Measurements from ENCODE around the gene SLCO6A1.
"Not testable (repeated sequence)": the region's sequence is repeated elsewhere in the genome, so short reads cannot be mapped to it uniquely, and the experiment has no call there.

SLCO6A1 gene

GRCh38 chr5:102531506-102531905, 32.7 kb upstream of the SLCO6A1 start:
- no peaks in the 10 kb centered on the region for H3K9me3 ChIP-seq (ENCODE audit: control insufficient read depth, insufficient read depth, low read length)
- no peak for DNase-seq (ENCODE audit: low read depth, low spot score)

GRCh38 chr5:102529447-102529846, 30.6 kb upstream of the SLCO6A1 start:
- no peaks in the 10 kb centered on the region for H3K4me1 ChIP-seq (ENCODE audit: control insufficient read depth, insufficient read depth, low read length)
- no peak for DNase-seq (ENCODE audit: low read depth, low spot score)
- H3K36me3 ChIP-seq (ENCODE audit: control insufficient read depth, insufficient read depth, low read length): no peaks in the 10 kb centered on the region
- no peaks in the 10 kb centered on the region for H3K27me3 ChIP-seq (ENCODE audit: control insufficient read depth, insufficient read depth, low read length)
- no peak overlapping the region for H3K27ac ChIP-seq (ENCODE audit: low read length)
- no peak overlapping the region for H3K4me3 ChIP-seq (ENCODE audit: low read length)
- no CpG with 5 or more reads among the region's 4 CpGs for WGBS (ENCODE audit: insufficient coverage, insufficient read length)
- no peaks in the 10 kb centered on the region for H3K9me3 ChIP-seq (ENCODE audit: control insufficient read depth, insufficient read depth, low read length)

More at GRCh38 chr5:102531506-102531905, 32.7 kb upstream of the SLCO6A1 start:
- Histone ChIP-seq H3K27ac (ENCODE audit: low read length) (no peak overlapping the region), H3K4me1 (ENCODE audit: control insufficient read depth, insufficient read depth, low read length) (no peaks in the 10 kb centered on the region), H3K36me3 (ENCODE audit: control insufficient read depth, insufficient read depth, low read length) (no peaks in the 10 kb centered on the region), H3K27me3 (ENCODE audit: control insufficient read depth, insufficient read depth, low read length) (no peaks in the 10 kb centered on the region), H3K4me3 (ENCODE audit: low read length) (no peak overlapping the region)
- WGBS (ENCODE audit: insufficient coverage, insufficient read length): no CpG with 5 or more reads among the region's 1 CpG

GRCh38 chr5:102529031-102529430, 30.2 kb upstream of the SLCO6A1 start:
- Histone ChIP-seq H3K27ac (ENCODE audit: low read length) (no peak overlapping the region), H3K27me3 (ENCODE audit: control insufficient read depth, insufficient read depth, low read length) (no peaks in the 10 kb centered on the region), H3K4me1 (ENCODE audit: control insufficient read depth, insufficient read depth, low read length) (no peaks in the 10 kb centered on the region), H3K36me3 (ENCODE audit: control insufficient read depth, insufficient read depth, low read length) (no peaks in the 10 kb centered on the region), H3K9me3 (ENCODE audit: control insufficient read depth, insufficient read depth, low read length) (no peaks in the 10 kb centered on the region), H3K4me3 (ENCODE audit: low read length) (no peak overlapping the region)
- DNase-seq (ENCODE audit: low read depth, low spot score): no peak

DNA sequence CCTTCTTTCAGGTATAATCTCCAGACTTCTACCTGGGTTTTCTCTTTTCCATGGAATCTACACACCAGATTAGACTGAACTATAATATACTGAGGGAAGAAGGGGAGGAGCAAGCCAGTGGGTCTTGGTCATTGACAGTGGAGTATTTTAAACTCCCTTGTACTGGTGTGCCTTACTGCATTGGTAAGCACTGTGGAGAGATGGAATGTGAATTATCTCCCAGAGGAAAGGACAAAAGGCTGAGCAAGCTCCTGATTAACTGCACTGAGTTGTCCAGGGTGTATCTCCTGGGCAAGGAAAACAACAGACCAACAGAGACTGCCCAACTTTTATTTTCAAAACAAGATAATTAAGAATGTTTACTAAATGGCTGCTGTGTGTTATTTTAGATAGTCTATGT, 29.8 kb upstream of the SLCO6A1 start:
- Histone ChIP-seq H3K36me3 (ENCODE audit: control insufficient read depth, insufficient read depth, low read length) (no peaks in the 10 kb centered on the region), H3K4me1 (ENCODE audit: control insufficient read depth, insufficient read depth, low read length) (no peaks in the 10 kb centered on the region), H3K27ac (ENCODE audit: low read length) (no peak overlapping the region), H3K9me3 (ENCODE audit: control insufficient read depth, insufficient read depth, low read length) (no peaks in the 10 kb centered on the region), H3K4me3 (ENCODE audit: low read length) (no peak overlapping the region), H3K27me3 (ENCODE audit: control insufficient read depth, insufficient read depth, low read length) (no peaks in the 10 kb centered on the region)
- DNase-seq (ENCODE audit: low read depth, low spot score): no peak

DNA sequence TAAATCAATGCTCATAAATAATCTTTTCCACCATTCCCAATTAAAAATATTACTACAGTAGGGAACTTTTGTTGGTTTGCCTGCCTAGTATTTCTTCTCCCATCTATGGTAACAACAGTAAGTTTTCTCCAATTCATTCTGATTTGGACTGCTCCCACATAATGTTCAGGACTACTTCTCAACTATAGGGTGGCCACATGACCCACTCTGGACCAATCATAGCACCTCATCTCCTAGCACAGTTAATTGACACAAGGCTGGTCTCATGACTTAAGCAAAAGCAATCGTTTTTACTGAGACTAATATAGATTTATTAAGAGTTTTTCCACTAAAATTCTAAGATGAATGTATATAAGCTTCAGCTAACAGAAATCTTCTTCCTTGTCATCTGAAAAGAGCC, 28.7 kb upstream of the SLCO6A1 start:
- no peak overlapping the region for H3K27ac ChIP-seq (ENCODE audit: low read length)
- H3K9me3 ChIP-seq (ENCODE audit: control insufficient read depth, insufficient read depth, low read length): no peaks in the 10 kb centered on the region
- no peak for DNase-seq (ENCODE audit: low read depth, low spot score)
- no peak overlapping the region for H3K4me3 ChIP-seq (ENCODE audit: low read length)
- H3K36me3 ChIP-seq (ENCODE audit: control insufficient read depth, insufficient read depth, low read length): no peaks in the 10 kb centered on the region
- no peaks in the 10 kb centered on the region for H3K27me3 ChIP-seq (ENCODE audit: control insufficient read depth, insufficient read depth, low read length)
- no peaks in the 10 kb centered on the region for H3K4me1 ChIP-seq (ENCODE audit: control insufficient read depth, insufficient read depth, low read length)
- WGBS (ENCODE audit: insufficient coverage, insufficient read length): no CpG with 5 or more reads among the region's 1 CpG

DNA sequence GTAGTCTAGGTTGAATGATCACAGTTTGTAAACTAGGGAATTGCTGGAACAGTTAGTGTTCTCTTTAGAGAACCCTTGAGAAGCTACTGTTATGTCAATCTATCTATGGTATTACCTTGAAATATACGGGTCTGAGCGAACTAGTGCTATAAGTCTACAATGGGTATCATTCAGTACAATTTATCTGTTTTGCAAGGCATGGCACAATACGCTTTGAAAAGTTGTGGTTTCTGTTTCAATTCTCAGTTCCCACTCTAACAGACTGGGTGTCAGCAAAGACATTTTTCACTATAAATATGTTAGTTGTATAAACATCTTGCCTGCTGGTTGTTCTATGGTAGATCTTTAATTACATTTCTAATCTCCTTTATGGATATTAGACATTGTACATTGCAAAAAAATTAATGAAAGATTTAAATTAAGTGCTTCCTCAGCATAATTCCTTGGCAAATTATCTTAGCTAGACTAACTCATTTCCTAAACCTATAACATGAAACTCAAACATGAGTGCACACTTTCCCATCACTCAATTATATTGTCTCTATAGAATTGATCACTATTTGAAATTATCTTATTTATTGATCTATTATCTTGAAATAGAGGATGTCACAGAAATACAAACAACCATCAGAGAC, 24.9 kb upstream of the SLCO6A1 start:
- no CpG with 5 or more reads among the region's 3 CpGs for WGBS (ENCODE audit: insufficient coverage, insufficient read length)
- Histone ChIP-seq H3K36me3 (ENCODE audit: control insufficient read depth, insufficient read depth, low read length) (no peaks in the 10 kb centered on the region), H3K27me3 (ENCODE audit: control insufficient read depth, insufficient read depth, low read length) (no peaks in the 10 kb centered on the region), H3K27ac (ENCODE audit: low read length) (no peak overlapping the region), H3K9me3 (ENCODE audit: control insufficient read depth, insufficient read depth, low read length) (no peaks in the 10 kb centered on the region), H3K4me1 (ENCODE audit: control insufficient read depth, insufficient read depth, low read length) (no peaks in the 10 kb centered on the region), H3K4me3 (ENCODE audit: low read length) (no peak overlapping the region)
- no peak for DNase-seq (ENCODE audit: low read depth, low spot score)

- DNase-seq (ENCODE audit: low read depth, low spot score): no peak
- Histone ChIP-seq H3K27ac (ENCODE audit: low read length) (no peak overlapping the region), H3K4me1 (ENCODE audit: control insufficient read depth, insufficient read depth, low read length) (no peaks in the 10 kb centered on the region), H3K36me3 (ENCODE audit: control insufficient read depth, insufficient read depth, low read length) (no peaks in the 10 kb centered on the region), H3K4me3 (ENCODE audit: low read length) (no peak overlapping the region), H3K27me3 (ENCODE audit: control insufficient read depth, insufficient read depth, low read length) (no peaks in the 10 kb centered on the region), H3K9me3 (ENCODE audit: control insufficient read depth, insufficient read depth, low read length) (no peaks in the 10 kb centered on the region)
- no CpG with 5 or more reads among the region's 4 CpGs for WGBS (ENCODE audit: insufficient coverage, insufficient read length)
Measured at GRCh38 chr5:102511666-102512065, 12.9 kb upstream of the SLCO6A1 start.

DNA sequence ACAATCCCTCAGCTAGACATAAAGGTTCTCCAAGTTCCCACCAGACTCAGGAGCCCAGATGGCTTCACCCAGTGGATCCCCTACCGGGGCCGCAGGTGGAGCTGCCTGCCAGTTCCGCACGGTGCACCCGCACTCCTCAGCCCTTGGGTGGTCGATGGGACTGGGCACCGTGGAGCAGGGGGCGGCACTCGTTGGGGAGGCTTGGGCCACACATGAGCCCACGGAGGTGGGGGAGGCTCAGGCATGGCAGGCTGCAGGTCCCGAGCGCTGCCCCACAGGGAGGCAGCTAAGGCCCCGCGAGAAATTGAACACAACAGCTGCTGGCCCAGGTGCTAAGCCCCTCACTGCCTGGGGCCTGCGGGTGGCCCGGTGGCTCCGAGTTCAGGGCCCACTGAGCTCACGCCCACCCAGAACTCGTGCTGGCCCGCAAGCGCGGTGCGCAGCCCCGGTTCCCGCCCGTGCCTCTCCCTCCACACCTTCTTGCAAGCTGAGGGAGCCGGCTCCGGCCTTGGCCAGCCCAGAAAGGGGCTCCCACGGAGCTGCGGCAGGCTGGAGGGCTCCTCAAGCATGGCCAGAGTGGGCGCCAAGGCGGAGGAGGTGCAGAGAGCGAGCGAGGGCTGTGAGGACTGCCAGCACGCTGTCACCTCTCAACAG, 7.4 kb downstream of the SLCO6A1 start:
- not testable (repeated sequence) for H3K9me3 ChIP-seq (ENCODE audit: control insufficient read depth, insufficient read depth, low read length); DNase-seq (ENCODE audit: low read depth, low spot score); H3K4me1 ChIP-seq (ENCODE audit: control insufficient read depth, insufficient read depth, low read length); H3K4me3 ChIP-seq (ENCODE audit: low read length); H3K27me3 ChIP-seq (ENCODE audit: control insufficient read depth, insufficient read depth, low read length); H3K36me3 ChIP-seq (ENCODE audit: control insufficient read depth, insufficient read depth, low read length); H3K27ac ChIP-seq (ENCODE audit: low read length)
- no CpG with 5 or more reads among the region's 35 CpGs for WGBS (ENCODE audit: insufficient coverage, insufficient read length)

- no peaks in the 10 kb centered on the region for H3K27me3 ChIP-seq (ENCODE audit: control insufficient read depth, insufficient read depth, low read length)
- H3K27ac ChIP-seq (ENCODE audit: low read length): no peak overlapping the region
- H3K36me3 ChIP-seq (ENCODE audit: control insufficient read depth, insufficient read depth, low read length): no peaks in the 10 kb centered on the region
- H3K9me3 ChIP-seq (ENCODE audit: control insufficient read depth, insufficient read depth, low read length): no peaks in the 10 kb centered on the region
- no peak for DNase-seq (ENCODE audit: low read depth, low spot score)
- H3K4me3 ChIP-seq (ENCODE audit: low read length): no peak overlapping the region
- no CpG with 5 or more reads among the region's 2 CpGs for WGBS (ENCODE audit: insufficient coverage, insufficient read length)
- no peaks in the 10 kb centered on the region for H3K4me1 ChIP-seq (ENCODE audit: control insufficient read depth, insufficient read depth, low read length)
Measured at GRCh38 chr5:102483736-102484135, 15.1 kb downstream of the SLCO6A1 start.

GRCh38 chr5:102481054-102481715, 17.6 kb downstream of the SLCO6A1 start:
- Histone ChIP-seq H3K4me3 (ENCODE audit: low read length) (no peak overlapping the region), H3K9me3 (ENCODE audit: control insufficient read depth, insufficient read depth, low read length) (no peaks in the 10 kb centered on the region), H3K27me3 (ENCODE audit: control insufficient read depth, insufficient read depth, low read length) (no peaks in the 10 kb centered on the region), H3K27ac (ENCODE audit: low read length) (no peak overlapping the region), H3K36me3 (ENCODE audit: control insufficient read depth, insufficient read depth, low read length) (no peaks in the 10 kb centered on the region), H3K4me1 (ENCODE audit: control insufficient read depth, insufficient read depth, low read length) (no peaks in the 10 kb centered on the region)
- no CpG with 5 or more reads among the region's 1 CpG for WGBS (ENCODE audit: insufficient coverage, insufficient read length)
- no peak for DNase-seq (ENCODE audit: low read depth, low spot score)

GRCh38 chr5:102453716-102454115, 45.1 kb downstream of the SLCO6A1 start:
- H3K27ac ChIP-seq (ENCODE audit: low read length): no peak overlapping the region
- H3K9me3 ChIP-seq (ENCODE audit: control insufficient read depth, insufficient read depth, low read length): no peaks in the 10 kb centered on the region
- no peaks in the 10 kb centered on the region for H3K36me3 ChIP-seq (ENCODE audit: control insufficient read depth, insufficient read depth, low read length)
- H3K4me3 ChIP-seq (ENCODE audit: low read length): no peak overlapping the region
- no peaks in the 10 kb centered on the region for H3K4me1 ChIP-seq (ENCODE audit: control insufficient read depth, insufficient read depth, low read length)
- H3K27me3 ChIP-seq (ENCODE audit: control insufficient read depth, insufficient read depth, low read length): no peaks in the 10 kb centered on the region
- no peak for DNase-seq (ENCODE audit: low read depth, low spot score)
